CD4-positive, alpha-beta memory T cell (primary cell): Measurements from ENCODE around the gene CLEC2L. TPM values are rescaled to one million over a fixed set of nuclear protein-coding genes. Genes with fewer than 3 reads are reported as not detected.

Source experiments
- CTCF ChIA-PET: fragments of 350-600 bp; sonication (Branson Sonifier 250); formaldehyde crosslinking; loops from one replicate; lab custom pipeline; 2021; ENCODE audit warnings: inconsistent platforms; ENCODE audit not compliant: partially characterized antibody; lab: Charles Lee
- POLR2A ChIA-PET: fragments of 350-600 bp; sonication (Branson Sonifier 250); formaldehyde crosslinking; loops from one replicate; lab custom pipeline; 2021; ENCODE audit not compliant: partially characterized antibody; lab: Charles Lee
- DNase-seq, 5 donors: peaks; one replicate each; pipeline versions ENCODE4 v3.0.0 to v3.0.0-alpha.2; 2020 to 2022; ENCODE audit warnings: mixed read lengths in 1 of 5
- H3K27ac ChIP-seq: one replicate; pipeline ENCODE4 v1.7.0; 2013; ENCODE audit warnings: low read depth, low read length
- H3K27me3 ChIP-seq: 2 replicates; pipeline ENCODE4 v1.7.0; 2013; ENCODE audit warnings: mild to moderate bottlenecking, low read length, moderate library complexity; ENCODE audit not compliant: insufficient read depth
- H3K36me3 ChIP-seq: 2 replicates; pipeline ENCODE4 v1.7.0; 2013; ENCODE audit warnings: mild to moderate bottlenecking, low read length, moderate library complexity; ENCODE audit not compliant: insufficient read depth
- H3K4me1 ChIP-seq: 2 replicates; pipeline ENCODE4 v1.7.0; 2013; ENCODE audit warnings: mild to moderate bottlenecking, low read length, moderate library complexity; ENCODE audit not compliant: insufficient read depth
- H3K4me3 ChIP-seq, 2 donors: one replicate each; pipeline ENCODE4 v1.7.0; 2013; ENCODE audit warnings: low read length in 2 of 2, mild to moderate bottlenecking in 1 of 2
- H3K9me3 ChIP-seq, 2 donors: one replicate each; pipeline ENCODE4 v1.7.0; 2013; ENCODE audit warnings: low read length in 2 of 2, control low read depth in 1 of 2; ENCODE audit not compliant: control insufficient read depth in 1 of 2
- H3K27ac Mint-ChIP-seq, 7 donors: one replicate each; pipeline ENCODE4 v1.8.0; 2020 to 2021; ENCODE audit warnings: mixed read lengths in 7 of 7, mild to moderate bottlenecking in 6 of 7, inconsistent platforms in 3 of 7, moderate library complexity in 3 of 7
- H3K27me3 Mint-ChIP-seq, 2 donors: one replicate each; pipeline ENCODE4 v1.8.0; 2020 to 2021; ENCODE audit warnings: mixed read lengths in 2 of 2
- H3K36me3 Mint-ChIP-seq, 2 donors: one replicate each; pipeline ENCODE4 v1.8.0; 2020 to 2021; ENCODE audit warnings: mixed read lengths in 2 of 2, inconsistent platforms in 1 of 2, mild to moderate bottlenecking in 1 of 2
- H3K4me1 Mint-ChIP-seq, 4 donors: one replicate each; pipeline ENCODE4 v1.8.0; 2020 to 2021; ENCODE audit warnings: mixed read lengths in 4 of 4, mild to moderate bottlenecking in 1 of 4
- H3K4me3 Mint-ChIP-seq, 8 donors: one replicate each; pipeline ENCODE4 v1.8.0; 2020 to 2021; ENCODE audit warnings: mixed read lengths in 8 of 8, mild to moderate bottlenecking in 7 of 8, moderate library complexity in 6 of 8, inconsistent platforms in 3 of 8
- H3K9me3 Mint-ChIP-seq, 8 donors: one replicate each; pipeline ENCODE4 v1.8.0; 2020 to 2021; ENCODE audit warnings: mixed read lengths in 8 of 8, mild to moderate bottlenecking in 5 of 8, inconsistent platforms in 3 of 8, moderate library complexity in 1 of 8
- intact Hi-C: fragments of 100-400 bp; cut with micrococcal nuclease; formaldehyde crosslinking; loops from one replicate; pipeline ENCODE4 v1.15.1; 2023
- polyA plus RNA-seq, 2 donors: library from polyadenylated mRNA; unstranded; fragments of 300-500 nt; fragmentation: Illumina TruSeq; gene quantifications; one replicate each; pipeline ENCODE4 v1.2.3, GENCODE V29; 2021
- total RNA-seq, 2 experiments: library from RNA; stranded (reverse); gene quantifications; one replicate each; pipeline ENCODE4 v1.2.3, GENCODE V29; 2021

Gene CLEC2L
- total and polyA plus RNA-seq, 4 experiments from 2014 or later: not detected

GRCh38 chr7:139570119-139570518, 46.6 kb downstream of the CLEC2L start:
- intact Hi-C loops: no loop called here
- H3K4me3 ChIP-seq: no peak overlapping the region
- no peak overlapping the region for H3K27ac ChIP-seq
- ChIA-PET CTCF (interaction anchor here (0.6 to 1.1 kb wide), 2 partner anchors 68 to 467 kb away, joined by 3 to 4 read pairs; no protein-coding TSS in a partner anchor), POLR2A (no interaction called here)
- DNase-seq: no peak
- peaks cover 0 to 2% (median 0%) of the 10 kb centered on the region in 8 donors for H3K9me3 Mint-ChIP-seq
- no peak overlapping the region for H3K4me3 Mint-ChIP-seq
- no peaks in the 10 kb centered on the region for H3K27me3 ChIP-seq
- H3K9me3 ChIP-seq: no peaks in the 10 kb centered on the region
- peaks cover 13% of the 10 kb centered on the region for H3K4me1 ChIP-seq
- H3K27me3 Mint-ChIP-seq: no peaks in the 10 kb centered on the region
- H3K4me1 Mint-ChIP-seq: peaks cover 5 to 31% (median 13%) of the 10 kb centered on the region in 4 donors
- peaks cover 18% of the 10 kb centered on the region for H3K36me3 ChIP-seq
- peaks cover 33 to 35% of the 10 kb centered on the region in 2 donors for H3K36me3 Mint-ChIP-seq
- no peak overlapping the region for H3K27ac Mint-ChIP-seq

- ChIA-PET CTCF (interaction anchor here (1.1 kb wide), 1 partner anchor 69 kb away, joined by 4 read pairs; no protein-coding TSS in a partner anchor), POLR2A (no interaction called here)
- H3K4me1 Mint-ChIP-seq: peaks cover 4 to 25% (median 11%) of the 10 kb centered on the region in 4 donors
- no peak for DNase-seq
- Histone ChIP-seq H3K27me3 (no peaks in the 10 kb centered on the region), H3K9me3 (no peaks in the 10 kb centered on the region), H3K27ac (no peak overlapping the region), H3K4me1 (peaks cover 11% of the 10 kb centered on the region), H3K4me3 (no peak overlapping the region), H3K36me3 (peaks cover 22% of the 10 kb centered on the region)
- H3K27ac Mint-ChIP-seq: no peak overlapping the region
- H3K36me3 Mint-ChIP-seq: peaks cover 38 to 40% of the 10 kb centered on the region in 2 donors
- H3K9me3 Mint-ChIP-seq: peaks cover 0 to 2% (median 0%) of the 10 kb centered on the region in 8 donors
- no peaks in the 10 kb centered on the region for H3K27me3 Mint-ChIP-seq
- intact Hi-C loops: no loop called here
- H3K4me3 Mint-ChIP-seq: no peak overlapping the region
Observed at GRCh38 chr7:139570626-139571025, 47.1 kb downstream of the CLEC2L start.

- peaks cover 5% of the 10 kb centered on the region for H3K4me1 ChIP-seq
- no peaks in the 10 kb centered on the region for H3K27me3 ChIP-seq
- DNase-seq: no peak
- Mint-ChIP-seq H3K4me3 (no peak overlapping the region), H3K4me1 (peaks cover under 1 to 22% (median 8%) of the 10 kb centered on the region in 4 donors), H3K36me3 (peaks cover 41 to 44% of the 10 kb centered on the region in 2 donors), H3K27me3 (no peaks in the 10 kb centered on the region), H3K27ac (peak overlapping the region in 1 of 7 donors; percentile 57), H3K9me3 (peaks cover 0 to 2% (median 0%) of the 10 kb centered on the region in 8 donors)
- CTCF ChIA-PET: interaction anchor here (1.0 kb wide), 1 partner anchor 76 kb away, joined by 3 read pairs; no protein-coding TSS in a partner anchor
- intact Hi-C loops: no loop called here
- POLR2A ChIA-PET: no interaction called here
- no peaks in the 10 kb centered on the region for H3K9me3 ChIP-seq
- no peak overlapping the region for H3K27ac ChIP-seq
- no peak overlapping the region for H3K4me3 ChIP-seq
- peaks cover 27% of the 10 kb centered on the region for H3K36me3 ChIP-seq
Observed at GRCh38 chr7:139571190-139571589, 47.7 kb downstream of the CLEC2L start.

- no peak overlapping the region for H3K27ac ChIP-seq
- peaks cover 41 to 46% of the 10 kb centered on the region in 2 donors for H3K36me3 Mint-ChIP-seq
- H3K27ac Mint-ChIP-seq: no peak overlapping the region
- H3K27me3 ChIP-seq: no peaks in the 10 kb centered on the region
- H3K4me3 Mint-ChIP-seq: no peak overlapping the region
- H3K9me3 ChIP-seq: no peaks in the 10 kb centered on the region
- peaks cover 0 to 2% (median 0%) of the 10 kb centered on the region in 8 donors for H3K9me3 Mint-ChIP-seq
- DNase-seq: no peak
- intact Hi-C loops: no loop called here
- H3K27me3 Mint-ChIP-seq: no peaks in the 10 kb centered on the region
- ChIA-PET POLR2A (no interaction called here), CTCF (interaction anchor here (1.0 kb wide), 1 partner anchor 76 kb away, joined by 3 read pairs; no protein-coding TSS in a partner anchor)
- H3K36me3 ChIP-seq: peaks cover 27% of the 10 kb centered on the region
- no peak overlapping the region for H3K4me3 ChIP-seq
- peaks cover 0 to 17% (median 5%) of the 10 kb centered on the region in 4 donors for H3K4me1 Mint-ChIP-seq
- peaks cover under 1% of the 10 kb centered on the region for H3K4me1 ChIP-seq
Observed at GRCh38 chr7:139571651-139572050, 48.2 kb downstream of the CLEC2L start.

GRCh38 chr7:139572071-139572470, 48.6 kb downstream of the CLEC2L start:
- H3K9me3 ChIP-seq: no peaks in the 10 kb centered on the region
- H3K27ac Mint-ChIP-seq: no peak overlapping the region
- POLR2A ChIA-PET: no interaction called here
- CTCF ChIA-PET: interaction anchor here (1.0 kb wide), 1 partner anchor 75 kb away, joined by 3 read pairs; no protein-coding TSS in a partner anchor
- H3K4me3 Mint-ChIP-seq: no peak overlapping the region
- no peaks in the 10 kb centered on the region for H3K27me3 ChIP-seq
- H3K4me1 Mint-ChIP-seq: peaks cover 0 to 13% (median 4%) of the 10 kb centered on the region in 4 donors
- no peaks in the 10 kb centered on the region for H3K4me1 ChIP-seq
- H3K27ac ChIP-seq: no peak overlapping the region
- no peak for DNase-seq
- intact Hi-C loops: no loop called here
- peaks cover 27% of the 10 kb centered on the region for H3K36me3 ChIP-seq
- peaks cover 0 to 2% (median 0%) of the 10 kb centered on the region in 8 donors for H3K9me3 Mint-ChIP-seq
- peaks cover 39 to 47% of the 10 kb centered on the region in 2 donors for H3K36me3 Mint-ChIP-seq
- no peak overlapping the region for H3K4me3 ChIP-seq
- H3K27me3 Mint-ChIP-seq: no peaks in the 10 kb centered on the region

- ChIA-PET POLR2A (no interaction called here), CTCF (no interaction called here)
- H3K27me3 Mint-ChIP-seq: no peaks in the 10 kb centered on the region
- no peak overlapping the region for H3K4me3 ChIP-seq
- H3K27ac ChIP-seq: no peak overlapping the region
- H3K4me1 ChIP-seq: no peaks in the 10 kb centered on the region
- no peak overlapping the region for H3K4me3 Mint-ChIP-seq
- no peaks in the 10 kb centered on the region for H3K9me3 ChIP-seq
- H3K4me1 Mint-ChIP-seq: peaks cover 0 to 8% (median 2%) of the 10 kb centered on the region in 4 donors
- H3K27me3 ChIP-seq: no peaks in the 10 kb centered on the region
- H3K27ac Mint-ChIP-seq: no peak overlapping the region
- H3K36me3 Mint-ChIP-seq: peaks cover 40 to 49% of the 10 kb centered on the region in 2 donors
- intact Hi-C loops: no loop called here
- peaks cover 27% of the 10 kb centered on the region for H3K36me3 ChIP-seq
- H3K9me3 Mint-ChIP-seq: peaks cover 0 to 2% (median 0%) of the 10 kb centered on the region in 8 donors
- DNase-seq: no peak
Observed at GRCh38 chr7:139572704-139573385, 49.4 kb downstream of the CLEC2L start.

GRCh38 chr7:139573871-139574270, 50.4 kb downstream of the CLEC2L start:
- H3K9me3 ChIP-seq: no peaks in the 10 kb centered on the region
- no peak overlapping the region for H3K4me3 ChIP-seq
- Mint-ChIP-seq H3K4me1 (no peaks in the 10 kb centered on the region), H3K4me3 (no peak overlapping the region), H3K36me3 (peaks cover 35 to 52% of the 10 kb centered on the region in 2 donors), H3K9me3 (peaks cover 0 to 2% (median 0%) of the 10 kb centered on the region in 8 donors), H3K27me3 (no peaks in the 10 kb centered on the region), H3K27ac (no peak overlapping the region)
- ChIA-PET CTCF (no interaction called here), POLR2A (no interaction called here)
- intact Hi-C loops: no loop called here
- no peak for DNase-seq
- H3K36me3 ChIP-seq: peaks cover 27% of the 10 kb centered on the region
- H3K4me1 ChIP-seq: no peaks in the 10 kb centered on the region
- no peaks in the 10 kb centered on the region for H3K27me3 ChIP-seq
- no peak overlapping the region for H3K27ac ChIP-seq
